WI38 (cell line): ENCODE data around the gene EPHA3.

Source experiments
- H3K4me3 ChIP-seq: 2 replicates; pipeline ENCODE4 v1.5.1; 2011; ENCODE audit warnings: low read depth, mild to moderate bottlenecking, control low read depth, low read length
- CTCF ChIP-seq: IDR thresholded peaks from 2 replicates; pipeline ENCODE4 v1.5.1; 2012; ENCODE audit warnings: low read depth, mild to moderate bottlenecking, control low read depth, low read length

EPHA3 gene

GRCh38 chr3:89522155-89522554, 414.7 kb downstream of the EPHA3 start:
- no peak overlapping the region for H3K4me3 ChIP-seq
- TF ChIP-seq CTCF = no peak

- no peak for TF ChIP-seq CTCF
- no peak overlapping the region for H3K4me3 ChIP-seq
These were observed 418.2 kb downstream of the EPHA3 start for GRCh38 chr3:89525609-89526008.

GRCh38 chr3:89527736-89528305, 420.4 kb downstream of the EPHA3 start:
- H3K4me3 ChIP-seq = no peak overlapping the region
- no peak for TF ChIP-seq CTCF
